GM12864 (cell line): Measurements from ENCODE around the gene NCF4.

ENCODE experiments used
- DNase-seq: peaks from one replicate; pipeline ENCODE4 v3.0.0-alpha.2; 2011; ENCODE audit warnings: low read depth
- H3K4me3 ChIP-seq: 2 replicates; pipeline ENCODE4 v1.5.1; 2011; ENCODE audit warnings: mild to moderate bottlenecking, low read depth, low read length, control low read depth
- CTCF ChIP-seq: IDR thresholded peaks from 2 replicates; pipeline ENCODE4 v1.5.1; 2011; ENCODE audit warnings: low read depth, mild to moderate bottlenecking, moderate library complexity, low read length, control low read depth, inconsistent platforms; ENCODE audit errors: missing control alignments

Gene NCF4

DNA sequence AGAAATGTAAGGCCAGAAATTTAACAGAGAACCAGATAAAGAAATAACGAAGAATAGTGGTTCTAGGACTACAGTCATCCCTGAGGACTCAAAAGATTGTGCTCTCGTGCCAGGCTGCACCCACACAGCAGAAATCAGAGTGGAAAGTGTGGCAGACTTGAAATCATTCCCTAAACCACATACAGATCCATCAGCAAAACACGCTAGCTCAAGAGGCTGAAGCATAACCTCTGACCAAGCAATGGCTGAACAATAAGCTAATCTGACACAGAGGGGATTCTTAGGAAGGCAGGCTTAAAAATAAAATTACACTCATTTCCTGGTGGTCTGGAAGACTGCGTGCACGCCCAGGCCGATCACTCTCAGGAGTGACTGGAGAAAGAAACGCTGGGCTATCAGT lies 19.0 kb downstream of the NCF4 start:
- H3K4me3 ChIP-seq = no peak overlapping the region
- TF ChIP-seq CTCF = no peak
- no peak for DNase-seq

GRCh38 chr22:36881504-36882245 lies 20.9 kb downstream of the NCF4 start:
- H3K4me3 ChIP-seq = no peak overlapping the region
- TF ChIP-seq CTCF = no peak
- DNase-seq = no peak

DNA sequence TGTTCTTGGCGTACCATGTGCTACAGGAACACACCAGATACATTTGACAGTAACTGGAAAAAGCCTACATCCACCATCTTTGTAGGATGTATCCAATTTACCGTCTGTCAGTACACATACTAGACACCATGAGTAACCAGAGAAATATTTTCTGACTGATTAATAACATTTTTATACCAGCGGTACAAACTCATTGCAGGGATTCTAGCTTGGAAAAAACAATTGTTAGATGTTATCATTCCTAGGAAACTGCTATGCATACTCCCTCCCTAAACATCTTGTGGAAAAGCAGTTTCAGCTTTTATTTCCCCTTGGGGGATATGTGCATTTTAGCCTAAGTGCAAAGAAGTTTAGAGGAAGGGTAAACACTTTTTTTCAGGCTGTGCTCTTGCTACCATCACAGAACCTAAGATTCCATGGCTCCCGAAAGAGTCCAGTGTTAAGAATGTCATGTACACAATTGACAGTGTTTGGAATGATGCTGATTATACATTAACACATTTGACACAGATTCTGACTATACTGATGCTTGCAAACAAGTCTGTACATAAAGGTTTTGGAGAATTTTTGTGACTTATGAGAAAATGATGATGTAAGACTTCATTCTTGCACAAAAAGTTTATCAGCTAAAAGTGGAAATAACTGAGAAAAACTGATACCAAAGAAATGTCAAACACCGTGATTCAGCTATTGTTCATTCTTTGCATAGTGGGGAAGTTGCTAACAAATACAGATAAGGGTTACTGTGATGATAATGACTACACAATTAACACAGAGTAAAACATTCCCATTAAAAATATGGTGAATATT lies 23.7 kb downstream of the NCF4 start:
- TF ChIP-seq CTCF = no peak
- no peak overlapping the region for H3K4me3 ChIP-seq
- DNase-seq = no peak

DNA sequence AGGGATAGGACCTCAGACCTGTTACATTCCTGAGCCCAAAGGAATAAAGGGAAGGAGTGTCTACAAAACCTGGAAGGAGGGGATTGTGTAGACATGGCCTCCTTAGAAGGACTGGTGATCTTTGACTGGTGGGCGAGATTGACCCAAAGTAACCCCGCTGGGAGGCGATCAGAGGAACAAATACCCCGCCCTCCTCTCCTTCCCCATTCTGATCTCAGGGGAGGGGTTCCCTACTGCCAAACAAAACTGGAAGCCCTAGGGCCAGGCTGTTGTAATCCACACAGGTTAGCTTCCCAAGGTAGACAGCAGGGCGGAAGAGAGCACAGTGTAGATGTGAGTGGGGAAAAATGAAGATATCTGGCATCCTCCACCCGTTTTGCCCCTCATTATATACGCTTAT lies 24.7 kb downstream of the NCF4 start:
- no peak for TF ChIP-seq CTCF
- no peak for DNase-seq
- H3K4me3 ChIP-seq = no peak overlapping the region

- H3K4me3 ChIP-seq = no peak overlapping the region
- no peak for DNase-seq
- no peak for TF ChIP-seq CTCF
Observed at GRCh38 chr22:36886016-36886415, 25.2 kb downstream of the NCF4 start.

DNA sequence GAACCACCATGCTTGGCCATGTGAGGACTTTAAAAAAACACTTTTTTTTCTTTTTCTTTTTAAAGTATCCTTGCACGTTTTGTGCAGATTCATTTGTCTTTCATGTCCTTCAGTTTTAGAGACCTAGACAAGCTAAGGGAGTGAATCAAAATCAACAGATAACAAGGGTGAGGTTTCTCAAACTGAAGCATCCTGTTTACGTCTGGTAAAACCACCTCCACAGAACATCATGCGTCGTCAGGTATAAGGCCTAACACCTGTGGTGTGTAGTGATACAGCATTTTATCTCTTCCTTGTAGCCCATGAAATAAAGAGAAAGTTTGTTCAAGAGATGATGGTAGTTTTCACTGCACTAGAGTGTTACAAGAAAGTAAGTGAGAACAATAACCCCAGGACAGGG lies 26.4 kb downstream of the NCF4 start:
- no peak for DNase-seq
- TF ChIP-seq CTCF = no peak
- no peak overlapping the region for H3K4me3 ChIP-seq
